Measurements from ENCODE around the gene PCBP3. TPM values are rescaled to one million over a fixed set of nuclear protein-coding genes. Genes with fewer than 3 reads are reported as not detected.

The PCBP3 gene
- polyA plus RNA-seq, 3 donors = 1.7 to 9.5 (median 2.2) TPM

DNA sequence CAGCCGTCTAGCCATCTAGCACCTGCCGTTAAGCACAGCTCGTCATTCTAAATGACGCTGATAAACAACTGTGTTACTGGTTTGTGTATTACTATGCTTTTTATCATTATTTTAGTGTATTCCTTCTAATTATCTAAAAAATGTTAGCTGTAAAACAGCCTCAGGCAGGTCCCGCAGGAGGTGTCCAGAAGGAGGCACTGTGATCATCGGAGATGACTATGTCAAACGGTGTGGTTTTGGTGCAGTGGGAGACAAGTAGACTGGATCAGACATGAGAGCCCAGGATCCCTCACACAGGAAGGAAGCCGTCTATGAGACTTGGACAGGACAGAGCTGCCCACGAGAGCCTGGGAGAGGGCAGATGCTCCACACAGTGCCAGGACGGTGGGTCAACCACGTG is 282.8 kb downstream of the PCBP3 start:
- H3K27ac ChIP-seq (ENCODE audit: low read depth, low read length) = no peak overlapping the region
- WGBS, 3 donors = 50 to 62% (median 57%) methylated on average over 11 of the region's 11 CpGs

DNA sequence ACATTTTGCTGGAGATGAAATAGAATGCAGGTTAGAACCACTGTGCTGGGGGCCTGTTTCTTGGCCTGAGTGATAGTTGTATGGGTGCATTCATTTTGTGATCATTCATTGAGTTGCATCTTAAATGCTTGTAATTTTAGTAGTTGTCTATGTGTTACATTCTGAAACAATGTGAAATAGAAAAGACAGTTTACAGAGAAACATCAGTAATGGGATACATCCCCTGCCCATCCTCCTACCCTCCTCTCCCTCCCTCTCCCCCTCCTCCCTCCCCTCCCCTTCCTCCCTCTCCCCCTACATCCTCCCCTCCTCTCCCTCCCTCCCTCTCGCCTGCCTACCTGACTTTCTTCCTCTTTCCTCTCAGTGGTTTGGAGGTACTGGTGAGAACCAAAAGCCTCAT is 283.5 kb downstream of the PCBP3 start:
- WGBS, 3 donors = 25 to 38% (median 25%) methylated on average over 1 of the region's 1 CpG

DNA sequence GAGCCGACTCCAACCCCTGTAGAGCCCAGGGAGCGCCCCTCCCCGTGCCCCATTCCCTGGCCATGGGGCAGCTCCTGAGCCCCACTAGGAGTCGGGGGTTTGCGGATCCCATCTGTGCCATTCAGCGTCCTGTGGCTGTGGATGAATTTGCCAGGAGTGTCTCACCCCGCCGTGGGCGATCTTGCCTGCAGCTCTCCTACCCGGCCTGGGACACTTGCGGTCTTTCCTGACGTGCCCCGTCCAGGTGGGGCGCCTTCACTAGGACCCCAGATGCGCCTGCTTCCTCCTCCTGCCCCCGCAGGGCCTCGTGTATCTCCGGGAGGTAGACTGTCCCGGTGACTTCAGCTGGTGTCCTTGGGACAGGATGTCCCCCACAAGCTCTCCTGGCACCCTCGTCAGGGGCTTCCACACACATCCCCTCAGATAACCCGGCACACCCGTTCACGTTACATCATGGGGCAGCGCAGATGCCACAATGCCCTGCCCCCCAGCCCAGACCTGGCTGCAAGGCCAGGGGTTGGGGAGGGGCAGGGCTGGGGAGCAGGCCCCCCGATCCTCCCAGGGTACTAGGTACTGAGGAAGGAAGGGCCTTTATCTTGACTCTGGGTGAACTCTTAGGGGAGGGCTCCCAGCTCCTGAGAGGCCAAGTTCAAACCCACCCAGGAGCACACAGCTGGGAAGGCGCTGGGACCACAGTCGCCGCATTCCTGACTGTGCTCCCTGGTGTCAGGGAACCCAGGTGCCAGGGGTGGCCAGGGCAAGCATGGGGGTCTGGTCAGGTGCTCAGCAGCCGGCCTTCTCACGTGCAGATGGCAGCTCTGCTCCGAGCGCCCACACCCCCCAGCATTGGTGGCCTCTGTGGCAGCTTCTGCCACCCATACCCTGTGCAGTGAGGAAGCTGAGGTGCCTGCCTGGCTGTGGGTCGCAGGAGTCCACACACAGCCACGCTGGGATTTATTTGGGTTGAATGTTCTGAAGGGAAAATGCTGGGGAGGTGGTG is 284.6 kb downstream of the PCBP3 start:
- WGBS, 3 donors = 78 to 88% (median 83%) methylated on average over 34 of the region's 34 CpGs
- H3K27ac ChIP-seq (ENCODE audit: low read depth, low read length) = no peak overlapping the region

More for the DNA sequence above, 283.5 kb downstream of the PCBP3 start:
- no peak overlapping the region for H3K27ac ChIP-seq (ENCODE audit: low read depth, low read length)

DNA sequence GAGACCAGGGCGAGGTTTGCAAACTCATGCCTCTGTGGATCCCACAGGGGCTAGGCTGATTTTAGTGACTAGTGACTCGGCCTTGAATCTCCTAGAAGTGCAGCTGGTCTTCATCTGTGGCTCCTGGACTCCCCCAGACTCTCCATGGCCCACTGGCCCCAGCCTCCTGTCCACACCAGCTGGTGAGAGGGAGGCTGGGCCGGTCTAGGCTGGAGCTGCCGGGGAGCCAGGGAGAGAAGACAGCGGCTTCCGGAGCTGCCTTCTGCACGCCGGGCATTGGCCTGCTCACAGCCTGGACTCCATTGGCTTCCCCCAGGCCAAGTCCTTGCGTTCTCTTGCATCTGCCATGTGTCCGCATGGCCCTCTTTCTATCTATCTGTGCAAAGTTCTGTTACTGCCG is 285.9 kb downstream of the PCBP3 start:
- H3K27ac ChIP-seq (ENCODE audit: low read depth, low read length) = no peak overlapping the region
- 88 to 91% (median 89%) methylated on average over 11 of the region's 11 CpGs for WGBS, 3 donors

DNA sequence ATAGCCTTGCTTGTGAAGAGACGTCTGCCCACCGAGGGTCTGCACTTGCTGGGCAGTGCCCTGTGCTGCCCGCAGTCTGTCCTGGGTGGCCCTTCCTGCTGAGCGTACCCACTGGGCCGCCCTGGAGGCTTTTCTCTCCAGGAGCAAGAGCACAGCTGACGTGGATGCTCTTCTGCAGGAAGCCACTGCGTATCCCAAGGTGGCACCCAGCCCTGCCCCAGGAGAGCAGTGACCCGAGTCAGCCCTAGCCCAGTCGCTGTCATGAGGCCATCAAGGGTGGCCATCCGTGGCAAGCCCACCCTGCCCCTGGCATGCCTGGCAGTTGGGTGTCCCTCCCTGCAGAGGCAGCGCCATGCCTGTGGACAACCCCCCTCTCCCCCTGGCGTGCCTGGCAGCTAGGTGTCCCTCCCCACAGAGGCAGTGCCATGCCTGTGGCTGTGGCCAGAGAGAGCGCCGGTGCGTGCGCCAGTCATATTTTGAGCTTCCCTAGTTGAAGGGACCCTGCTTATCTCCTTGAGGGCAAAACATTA is 286.8 kb downstream of the PCBP3 start:
- 85 to 91% (median 91%) methylated on average over 15 to 16 of the region's 16 CpGs for WGBS, 3 donors
- H3K27ac ChIP-seq (ENCODE audit: low read depth, low read length) = no peak overlapping the region

DNA sequence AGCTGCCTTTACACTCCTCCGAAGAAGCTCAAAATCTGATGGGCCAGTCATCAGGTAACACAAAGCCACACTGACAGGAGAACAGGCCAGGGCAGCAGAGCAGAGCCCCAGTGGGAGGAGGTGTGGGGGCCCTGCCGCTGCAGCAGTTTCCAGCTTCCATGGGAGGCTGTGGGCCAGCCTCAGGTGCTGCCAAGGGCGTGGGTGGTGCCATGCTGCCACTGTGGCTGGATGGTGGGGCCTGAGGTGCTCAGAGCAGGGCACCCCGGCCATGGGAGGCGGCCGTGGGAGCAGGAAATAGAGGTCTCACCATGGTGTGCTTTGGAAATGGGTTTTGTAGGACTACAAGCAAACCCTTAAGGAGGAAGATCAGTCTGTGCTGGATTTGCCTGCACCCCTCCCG is 287.3 kb downstream of the PCBP3 start:
- no peak overlapping the region for H3K27ac ChIP-seq (ENCODE audit: low read depth, low read length)
- 70 to 84% (median 81%) methylated on average over 7 of the region's 7 CpGs for WGBS, 3 donors

DNA sequence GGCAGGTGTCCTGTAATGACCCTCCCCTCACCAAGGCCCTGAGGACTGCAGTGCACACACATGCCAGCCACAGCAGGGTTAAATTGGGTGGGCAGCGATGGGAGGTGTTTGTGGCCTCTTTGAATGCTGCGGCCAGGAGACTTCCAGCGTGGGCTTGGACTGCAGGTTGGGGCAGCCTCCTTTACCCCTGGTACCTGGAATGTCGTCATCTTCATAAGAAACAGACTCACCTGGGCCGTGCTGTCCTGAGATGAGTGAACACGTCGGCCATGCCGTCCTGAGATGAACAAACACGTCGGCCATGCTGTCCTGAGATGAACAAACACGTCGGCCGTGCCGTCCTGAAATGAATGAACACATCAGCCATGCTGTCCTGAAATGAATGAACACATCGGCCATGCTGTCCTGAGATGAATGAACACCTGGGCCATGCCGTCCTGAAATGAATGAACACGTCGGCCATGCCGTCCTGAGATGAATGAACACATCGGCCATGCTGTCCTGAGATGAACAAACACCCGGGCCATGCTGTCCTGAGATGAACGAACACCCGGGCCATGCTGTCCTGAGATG is 288.0 kb downstream of the PCBP3 start:
- WGBS, 3 donors = 77 to 89% (median 86%) methylated on average over 23 of the region's 23 CpGs
- H3K27ac ChIP-seq (ENCODE audit: low read depth, low read length) = no peak overlapping the region

DNA sequence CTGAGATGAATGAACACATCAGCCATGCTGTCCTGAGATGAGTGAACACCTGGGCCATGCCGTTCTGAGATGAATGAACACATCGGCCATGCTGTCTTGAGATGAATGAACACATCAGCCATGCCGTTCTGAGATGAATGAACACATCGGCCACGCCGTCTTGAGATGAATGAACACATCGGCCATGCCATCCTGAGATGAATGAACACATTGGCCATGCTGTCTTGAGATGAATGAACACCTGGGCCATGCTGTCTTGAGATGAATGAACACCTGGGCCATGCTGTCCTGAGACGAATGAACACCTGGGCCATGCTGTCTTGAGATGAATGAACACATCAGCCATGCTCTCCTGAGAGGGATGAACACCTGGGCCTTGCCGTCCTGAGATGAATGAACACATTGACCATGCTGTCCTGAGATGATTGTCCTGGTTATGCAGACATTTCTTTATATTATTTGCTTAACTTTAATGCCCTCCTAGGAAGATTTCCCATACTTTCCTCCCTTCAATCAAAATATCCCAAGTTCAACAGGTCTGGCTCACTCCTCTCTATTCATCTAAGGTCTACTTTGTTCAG is 289.5 kb downstream of the PCBP3 start:
- H3K27ac ChIP-seq (ENCODE audit: low read depth, low read length) = no peak overlapping the region
- 57 to 73% (median 73%) methylated on average over 9 of the region's 9 CpGs for WGBS, 3 donors

DNA sequence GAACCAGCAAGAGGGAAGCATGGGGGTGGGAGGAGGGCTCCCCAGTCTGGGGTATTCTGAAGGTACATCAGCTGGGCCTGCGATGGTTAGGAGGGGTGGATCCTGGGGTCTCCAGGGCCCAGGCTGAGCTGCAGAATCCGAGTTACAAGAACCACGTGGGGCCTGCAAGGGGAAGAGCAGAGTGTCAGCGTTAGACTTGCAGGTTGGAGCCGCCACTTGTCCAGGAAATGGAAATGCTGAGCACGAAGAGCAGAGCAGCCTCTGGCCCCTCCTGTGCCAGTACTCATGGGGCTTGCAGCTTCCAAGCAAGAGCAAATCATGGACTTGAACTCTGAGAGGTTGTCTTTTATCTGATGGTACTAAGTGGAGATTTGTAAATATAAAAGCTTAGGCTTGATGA is 290.6 kb downstream of the PCBP3 start:
- 50 to 66% (median 62%) methylated on average over 6 of the region's 6 CpGs for WGBS, 3 donors
- H3K27ac ChIP-seq (ENCODE audit: low read depth, low read length) = no peak overlapping the region

DNA sequence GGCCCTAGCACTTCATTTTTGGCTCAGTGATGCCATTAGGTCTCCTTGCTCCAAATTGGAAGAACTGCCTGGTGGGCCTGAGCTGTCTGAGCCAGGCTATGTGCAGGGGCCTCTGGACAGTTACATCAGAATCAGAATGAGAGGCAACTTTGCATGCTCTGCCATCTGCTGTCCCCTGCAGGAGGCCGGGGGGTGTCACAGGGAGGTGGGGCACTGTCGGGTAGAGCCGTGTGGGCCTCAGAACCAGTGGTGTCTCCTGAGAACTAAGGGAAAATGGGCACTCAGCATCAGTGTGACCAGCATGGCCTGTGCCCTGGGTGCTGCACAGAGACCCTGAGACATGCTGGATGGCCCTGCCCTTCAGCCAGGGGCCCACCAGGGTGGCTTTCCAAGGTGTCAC is 291.0 kb downstream of the PCBP3 start:
- 83 to 87% (median 84%) methylated on average over 3 of the region's 3 CpGs for WGBS, 3 donors

DNA sequence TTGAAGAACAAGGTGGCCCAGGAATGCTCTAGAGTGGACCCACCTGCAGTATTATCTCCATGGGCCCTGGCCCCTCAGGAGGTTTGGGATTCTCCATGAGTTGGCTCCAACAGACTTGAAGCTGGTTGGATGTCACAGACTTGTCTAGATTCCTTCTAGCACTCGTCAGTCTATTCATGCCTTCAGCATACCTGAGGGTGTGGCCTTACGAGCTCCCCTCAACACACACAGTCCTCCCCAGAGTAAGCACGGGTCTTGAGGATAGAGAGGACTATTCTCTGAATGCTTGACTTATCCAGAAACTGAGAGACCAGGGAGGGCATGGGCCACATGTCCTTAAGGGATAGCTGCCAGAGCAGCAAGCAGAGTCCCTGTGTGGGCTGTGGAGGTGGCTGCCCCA is 292.1 kb downstream of the PCBP3 start:
- no peak overlapping the region for H3K27ac ChIP-seq (ENCODE audit: low read depth, low read length)
- WGBS, 3 donors = 73 to 81% (median 78%) methylated on average over 3 of the region's 3 CpGs

More for the DNA sequence above, 291.0 kb downstream of the PCBP3 start:
- H3K27ac ChIP-seq (ENCODE audit: low read depth, low read length) = no peak overlapping the region

DNA sequence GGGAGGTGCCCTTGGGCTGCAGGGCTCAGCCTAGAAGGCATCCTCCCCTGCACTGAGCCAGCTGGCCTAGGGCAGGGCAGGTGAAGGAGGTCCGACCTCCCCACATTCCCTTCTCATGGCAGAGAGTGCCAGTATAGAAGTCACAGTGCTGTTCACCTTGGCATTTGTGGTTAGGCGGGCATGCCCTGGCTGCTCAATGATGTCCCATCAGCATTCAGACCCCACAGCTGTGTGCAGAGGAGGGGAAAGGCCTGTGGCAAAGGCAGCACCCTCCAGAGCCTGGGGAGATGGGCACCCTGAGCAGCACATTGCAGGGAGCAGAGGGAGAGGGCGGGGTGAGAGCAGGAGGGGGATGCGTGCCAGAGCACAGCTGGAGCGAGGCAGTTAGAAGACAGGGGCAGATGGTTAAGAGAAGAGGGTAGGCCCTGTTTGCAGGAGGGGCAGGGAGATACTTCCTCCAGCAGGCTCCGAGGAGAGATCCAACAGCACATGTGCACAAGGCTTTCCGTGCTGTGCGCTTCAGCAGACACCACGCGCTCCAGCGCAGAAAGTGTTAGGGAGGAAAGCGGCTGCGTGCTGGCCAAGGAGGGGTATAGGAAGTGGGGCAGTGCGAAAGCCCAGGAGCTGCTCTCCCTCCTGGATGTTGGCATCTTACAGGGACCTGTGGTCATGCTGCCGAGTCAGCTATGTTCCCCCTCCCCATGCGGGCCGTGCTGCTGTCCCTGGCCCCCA is 294.4 kb downstream of the PCBP3 start:
- 75 to 83% (median 76%) methylated on average over 17 of the region's 17 CpGs for WGBS, 3 donors
- H3K27ac ChIP-seq (ENCODE audit: low read depth, low read length) = no peak overlapping the region

DNA sequence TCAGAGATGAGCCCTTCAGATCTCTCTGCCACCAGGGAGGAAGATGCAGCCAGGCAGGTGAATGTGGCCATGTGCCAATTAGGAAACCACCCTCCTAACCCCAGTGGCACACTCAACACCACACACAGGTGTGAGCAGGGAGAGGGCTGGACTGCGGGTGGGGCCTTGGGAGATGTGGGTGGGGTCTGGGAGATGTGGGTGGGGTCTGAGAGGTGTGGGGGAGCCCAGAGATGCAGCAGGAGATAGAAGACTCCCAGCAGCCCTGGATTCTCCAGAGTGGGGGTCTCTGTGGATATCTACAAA is 294.9 kb downstream of the PCBP3 start:
- no peak overlapping the region for H3K27ac ChIP-seq (ENCODE audit: low read depth, low read length)
- 87 to 100% (median 97%) methylated on average over 1 of the region's 1 CpG for whole genome bisulfite sequencing, 3 donors

DNA sequence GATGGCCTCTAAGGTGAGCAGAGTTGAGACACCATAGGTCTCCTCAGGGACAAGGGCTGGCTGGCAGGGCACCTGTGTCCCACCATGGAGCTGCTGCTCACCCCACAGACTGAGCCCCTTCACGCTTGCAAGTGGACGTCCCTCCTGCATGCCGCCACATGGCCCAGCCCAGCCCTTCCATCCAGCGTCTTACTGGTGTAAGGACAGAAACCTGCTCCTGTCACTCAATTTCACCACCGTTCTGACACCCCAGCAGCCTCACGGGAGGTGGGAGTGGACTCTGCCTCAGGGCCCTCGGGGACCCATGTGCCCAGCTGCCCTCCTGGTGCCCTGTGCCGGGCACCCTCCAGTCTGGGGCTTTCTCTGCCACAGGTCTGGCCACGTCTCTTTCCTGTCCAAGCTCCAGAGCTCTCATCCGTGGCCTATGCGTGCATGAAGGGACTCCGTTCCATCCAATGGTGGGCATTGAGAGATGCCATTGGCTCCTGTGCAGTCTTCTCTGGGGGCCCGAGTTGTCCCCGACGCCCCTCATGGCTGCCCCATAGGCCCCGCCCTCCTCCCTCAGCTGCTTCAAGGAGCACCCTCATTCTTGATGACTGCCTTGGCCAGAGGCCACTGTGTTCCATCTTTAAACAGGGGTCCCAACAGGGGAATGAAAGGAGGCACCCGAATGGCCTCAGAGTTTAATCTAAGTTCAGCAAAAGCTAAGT is 295.4 kb downstream of the PCBP3 start:
- whole genome bisulfite sequencing, 3 donors = 83 to 91% (median 89%) methylated on average over 17 of the region's 17 CpGs

DNA sequence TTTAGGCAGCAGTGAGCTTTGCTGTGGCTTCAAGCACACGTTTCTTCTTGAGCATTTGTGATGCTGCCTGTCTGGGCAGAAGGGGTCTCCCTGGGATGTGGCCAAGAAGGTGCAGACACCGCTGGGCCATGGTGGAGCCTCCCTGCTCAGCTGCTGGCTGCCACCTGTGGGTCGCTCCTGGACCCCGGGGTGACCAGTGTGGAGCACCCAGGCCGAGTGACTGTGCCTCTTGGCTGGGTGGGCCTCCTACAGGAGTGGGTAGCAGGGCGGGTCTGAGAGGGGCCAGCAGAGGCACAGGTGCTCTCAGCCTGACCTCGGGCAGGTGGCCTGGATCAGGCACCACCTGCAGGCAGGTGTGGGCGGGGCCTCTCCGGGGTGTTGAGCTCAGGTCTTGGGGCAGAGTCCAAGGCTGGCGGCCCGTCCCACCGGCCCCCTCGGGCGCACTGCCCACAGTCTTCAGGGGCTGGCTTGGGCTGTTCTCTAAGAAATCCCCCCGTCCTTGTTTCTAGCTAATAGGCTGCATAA is 296.1 kb downstream of the PCBP3 start:
- 80 to 90% (median 88%) methylated on average over 14 to 15 of the region's 15 CpGs for WGBS, 3 donors

More for the DNA sequence above, 295.4 kb downstream of the PCBP3 start:
- no peak overlapping the region for H3K27ac ChIP-seq (ENCODE audit: low read depth, low read length)

DNA sequence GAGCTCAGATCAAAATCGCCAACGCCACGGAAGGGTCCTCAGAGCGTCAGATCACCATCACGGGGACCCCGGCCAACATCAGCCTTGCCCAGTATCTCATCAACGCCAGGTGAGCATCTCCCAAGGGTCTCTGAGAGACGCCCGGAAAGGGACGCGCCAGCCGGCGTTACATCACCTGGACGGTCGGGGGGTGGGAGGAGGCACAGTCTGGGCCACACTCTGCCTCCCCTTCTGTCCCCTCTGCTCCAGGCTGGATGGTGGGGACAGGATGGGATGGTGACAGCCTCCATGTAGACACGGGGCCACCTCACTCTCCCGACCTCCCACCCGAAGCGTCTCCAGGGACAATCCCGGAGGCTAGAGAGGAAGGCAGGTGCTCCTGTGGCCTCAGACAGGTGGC is 296.6 kb downstream of the PCBP3 start:
- WGBS, 3 donors = 86 to 97% (median 92%) methylated on average over 20 of the region's 20 CpGs
- no peak overlapping the region for H3K27ac ChIP-seq (ENCODE audit: low read depth, low read length)

More for the DNA sequence above, 296.1 kb downstream of the PCBP3 start:
- H3K27ac ChIP-seq (ENCODE audit: low read depth, low read length) = no peak overlapping the region

DNA sequence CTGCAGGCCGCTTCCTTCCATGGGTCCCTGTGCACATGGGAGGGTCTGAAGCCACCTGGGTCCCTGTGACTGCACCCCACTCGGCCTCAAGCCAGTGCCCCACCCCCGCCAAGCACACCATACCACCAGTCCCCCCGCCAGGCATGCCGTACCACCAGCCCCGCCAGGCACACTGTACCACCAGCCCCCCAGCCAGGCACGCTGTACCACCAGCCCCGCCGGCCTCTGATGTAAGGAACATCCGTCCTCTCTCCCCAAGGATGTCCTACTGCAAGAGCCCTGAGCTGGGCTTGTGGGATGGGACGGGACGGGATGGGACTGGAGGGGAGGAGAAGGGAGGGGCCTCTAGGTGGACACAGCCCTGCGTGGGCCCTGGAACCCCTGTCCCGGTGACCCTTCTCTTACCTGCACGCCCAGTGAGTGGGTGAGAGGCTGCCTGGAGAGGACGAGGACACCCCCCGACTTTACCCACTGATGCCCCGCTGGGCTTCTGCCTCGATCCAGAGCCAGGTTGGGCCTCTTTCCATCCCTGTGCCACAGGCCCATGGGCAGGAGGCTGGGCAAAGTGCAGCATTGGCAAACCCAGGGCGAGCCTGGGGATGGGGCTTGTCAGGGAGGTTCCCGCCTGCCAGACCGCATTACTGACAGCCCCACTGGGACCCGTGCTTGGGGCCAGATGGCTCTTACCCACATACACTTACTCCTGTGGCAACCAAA is 297.3 kb downstream of the PCBP3 start:
- 77 to 86% (median 78%) methylated on average over 21 to 23 of the region's 23 CpGs for WGBS, 3 donors
- H3K27ac ChIP-seq (ENCODE audit: low read depth, low read length) = no peak overlapping the region

Measured in adipose tissue (tissue), 3 donors.